Measurements from ENCODE around the gene PPP1R13L.

PPP1R13L gene

DNA sequence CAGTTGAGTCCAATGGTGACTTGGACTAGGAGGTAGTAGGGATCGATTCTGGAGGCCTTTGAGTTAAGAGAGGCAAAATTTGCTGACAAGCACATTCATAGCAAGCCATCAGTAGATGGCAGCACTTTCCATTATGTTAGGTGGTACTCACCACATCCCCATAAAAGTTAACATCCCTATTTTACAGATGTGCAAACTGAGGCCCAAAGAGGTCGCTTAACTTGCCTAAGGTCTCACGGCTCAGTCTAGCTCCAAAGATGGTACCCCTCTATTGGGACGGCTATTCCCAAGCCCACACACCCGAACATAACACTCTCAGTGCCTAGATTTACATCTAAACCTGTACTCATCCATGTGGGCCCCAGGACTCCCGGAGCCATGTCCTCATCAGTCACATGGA, 41.4 kb upstream of the PPP1R13L start:
- Histone ChIP-seq H3K27ac (ENCODE audit: low read depth, low read length) (no peak overlapping the region), H3K4me1 (ENCODE audit: control insufficient read depth, low read length) (peaks cover 47% of the 10 kb centered on the region), H3K79me2 (ENCODE audit: control insufficient read depth, low read length) (no peaks in the 10 kb centered on the region), H3K9me3 (ENCODE audit: control insufficient read depth, insufficient read depth, low read length) (no peaks in the 10 kb centered on the region), H4K20me1 (ENCODE audit: control insufficient read depth, insufficient read depth, low read depth, low read length) (no peaks in the 10 kb centered on the region), H3K4me2 (ENCODE audit: low read length) (no peak overlapping the region), H3K27me3 (ENCODE audit: control insufficient read depth, low read length) (no peaks in the 10 kb centered on the region), H3F3A (ENCODE audit: control insufficient read depth, insufficient read depth) (peaks cover 31% of the 10 kb centered on the region), H3K4me3 (ENCODE audit: low read length) (no peak overlapping the region), H3K36me3 (ENCODE audit: control insufficient read depth, low read length) (no peaks in the 10 kb centered on the region), H3K9me2 (replicated peaks; ENCODE audit: control insufficient read depth, low read length) (no peaks in the 10 kb centered on the region)
- no peak for TF ChIP-seq EZH2phosphoT487 (IDR thresholded peaks at IDR 0.05; ENCODE audit: borderline replicate concordance, low read length)
- TF ChIP-seq, protein P1, sequence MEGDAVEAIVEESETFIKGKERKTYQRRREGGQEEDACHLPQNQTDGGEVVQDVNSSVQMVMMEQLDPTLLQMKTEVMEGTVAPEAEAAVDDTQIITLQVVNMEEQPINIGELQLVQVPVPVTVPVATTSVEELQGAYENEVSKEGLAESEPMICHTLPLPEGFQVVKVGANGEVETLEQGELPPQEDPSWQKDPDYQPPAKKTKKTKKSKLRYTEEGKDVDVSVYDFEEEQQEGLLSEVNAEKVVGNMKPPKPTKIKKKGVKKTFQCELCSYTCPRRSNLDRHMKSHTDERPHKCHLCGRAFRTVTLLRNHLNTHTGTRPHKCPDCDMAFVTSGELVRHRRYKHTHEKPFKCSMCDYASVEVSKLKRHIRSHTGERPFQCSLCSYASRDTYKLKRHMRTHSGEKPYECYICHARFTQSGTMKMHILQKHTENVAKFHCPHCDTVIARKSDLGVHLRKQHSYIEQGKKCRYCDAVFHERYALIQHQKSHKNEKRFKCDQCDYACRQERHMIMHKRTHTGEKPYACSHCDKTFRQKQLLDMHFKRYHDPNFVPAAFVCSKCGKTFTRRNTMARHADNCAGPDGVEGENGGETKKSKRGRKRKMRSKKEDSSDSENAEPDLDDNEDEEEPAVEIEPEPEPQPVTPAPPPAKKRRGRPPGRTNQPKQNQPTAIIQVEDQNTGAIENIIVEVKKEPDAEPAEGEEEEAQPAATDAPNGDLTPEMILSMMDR (IDR thresholded peaks at IDR 0.05; ENCODE audit: low read depth, low read length, poor library complexity, severe bottlenecking): peak; percentile 71

DNA sequence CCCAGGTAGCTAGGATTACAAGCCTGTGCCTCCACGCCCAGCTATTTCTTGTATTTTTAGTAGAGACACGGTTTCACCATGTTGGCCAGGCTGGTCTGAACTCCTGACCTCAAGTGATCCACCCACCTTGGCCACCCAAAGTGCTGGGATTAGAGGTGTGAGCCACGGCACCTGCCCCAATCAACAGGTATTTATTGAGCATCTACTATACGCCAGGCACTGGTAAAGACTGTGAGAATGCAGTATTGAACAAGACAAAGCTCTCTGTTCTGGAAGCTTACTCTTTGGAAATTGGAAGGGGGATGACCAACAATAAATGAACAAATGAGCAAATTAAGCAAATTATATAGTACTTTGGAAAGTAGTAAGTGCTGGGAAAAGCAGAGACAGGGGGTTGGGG, 40.3 kb upstream of the PPP1R13L start:
- no peaks in the 10 kb centered on the region for H4K20me1 ChIP-seq (ENCODE audit: control insufficient read depth, insufficient read depth, low read depth, low read length)
- no peaks in the 10 kb centered on the region for H3K79me2 ChIP-seq (ENCODE audit: control insufficient read depth, low read length)
- H3K4me1 ChIP-seq (ENCODE audit: control insufficient read depth, low read length): peaks cover 53% of the 10 kb centered on the region
- no peaks in the 10 kb centered on the region for H3K9me2 ChIP-seq (replicated peaks; ENCODE audit: control insufficient read depth, low read length)
- H3F3A ChIP-seq (ENCODE audit: control insufficient read depth, insufficient read depth): peaks cover 42% of the 10 kb centered on the region
- no peaks in the 10 kb centered on the region for H3K27me3 ChIP-seq (ENCODE audit: control insufficient read depth, low read length)
- peak overlapping the region; percentile 97; the same call in 1 of the 2 replicates for H3K4me2 ChIP-seq (ENCODE audit: low read length)
- TF ChIP-seq, protein P1 (IDR thresholded peaks at IDR 0.05; ENCODE audit: low read depth, low read length, poor library complexity, severe bottlenecking): no peak
- TF ChIP-seq EZH2phosphoT487 (IDR thresholded peaks at IDR 0.05; ENCODE audit: borderline replicate concordance, low read length): no peak
- no peak overlapping the region for H3K27ac ChIP-seq (ENCODE audit: low read depth, low read length)
- H3K4me3 ChIP-seq (ENCODE audit: low read length): peak overlapping the region; percentile 79
- H3K9me3 ChIP-seq (ENCODE audit: control insufficient read depth, insufficient read depth, low read length): no peaks in the 10 kb centered on the region
- H3K36me3 ChIP-seq (ENCODE audit: control insufficient read depth, low read length): no peaks in the 10 kb centered on the region

DNA sequence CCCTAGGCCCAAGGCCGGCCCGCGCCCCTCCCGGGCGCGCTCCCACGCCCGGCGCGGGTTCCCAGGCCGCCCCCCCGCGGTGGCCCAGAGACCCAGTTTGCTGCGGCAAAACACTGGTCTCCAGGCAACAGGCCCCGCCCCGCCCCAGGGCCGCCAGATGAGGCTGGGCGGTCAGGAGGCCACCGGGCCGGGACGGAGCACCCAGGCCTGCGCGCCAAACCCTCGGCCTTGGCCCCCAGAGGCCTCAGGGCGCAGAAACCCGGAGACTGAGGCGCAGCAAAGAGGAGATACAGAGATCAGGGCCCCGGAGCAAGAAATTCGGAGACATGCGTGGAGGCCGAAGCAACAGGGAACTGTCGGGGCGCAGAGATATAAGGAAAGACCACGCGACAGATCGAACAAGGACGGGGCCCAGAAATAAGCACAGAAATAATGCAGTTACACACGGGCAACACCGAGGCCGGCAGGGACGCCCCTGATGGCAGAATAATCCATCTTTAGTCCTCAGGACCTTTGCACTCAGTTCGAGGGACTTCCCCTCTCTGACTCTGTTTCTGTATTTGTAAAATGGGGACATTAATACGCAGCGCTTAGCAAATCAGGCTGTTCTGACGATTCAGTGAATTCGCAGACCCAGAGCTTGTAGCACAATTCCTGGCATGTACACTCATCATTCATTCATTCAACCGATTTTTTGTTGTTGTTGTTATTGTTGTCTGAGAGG, 39.6 kb upstream of the PPP1R13L start:
- Histone ChIP-seq H3K4me1 (ENCODE audit: control insufficient read depth, low read length) (peaks cover 50% of the 10 kb centered on the region), H3K36me3 (ENCODE audit: control insufficient read depth, low read length) (no peaks in the 10 kb centered on the region), H3K9me3 (ENCODE audit: control insufficient read depth, insufficient read depth, low read length) (no peaks in the 10 kb centered on the region), H4K20me1 (ENCODE audit: control insufficient read depth, insufficient read depth, low read depth, low read length) (no peaks in the 10 kb centered on the region), H3K27me3 (ENCODE audit: control insufficient read depth, low read length) (no peaks in the 10 kb centered on the region), H3K4me2 (ENCODE audit: low read length) (peak overlapping the region; percentile 97), H3K4me3 (ENCODE audit: low read length) (peak overlapping the region; percentile 79), H3K27ac (ENCODE audit: low read depth, low read length) (peak overlapping the region; percentile 40), H3F3A (ENCODE audit: control insufficient read depth, insufficient read depth) (peaks cover 42% of the 10 kb centered on the region), H3K9me2 (replicated peaks; ENCODE audit: control insufficient read depth, low read length) (no peaks in the 10 kb centered on the region), H3K79me2 (ENCODE audit: control insufficient read depth, low read length) (no peaks in the 10 kb centered on the region)
- TF ChIP-seq, protein P1 (IDR thresholded peaks at IDR 0.05; ENCODE audit: low read depth, low read length, poor library complexity, severe bottlenecking): no peak
- no peak for TF ChIP-seq EZH2phosphoT487 (IDR thresholded peaks at IDR 0.05; ENCODE audit: borderline replicate concordance, low read length)
